ENCODE data around the gene CERKL.

GRCh38 chr2:181658444-181658843 lies 1.5 kb upstream of the CERKL start:
- TF ChIP-seq, protein P1, sequence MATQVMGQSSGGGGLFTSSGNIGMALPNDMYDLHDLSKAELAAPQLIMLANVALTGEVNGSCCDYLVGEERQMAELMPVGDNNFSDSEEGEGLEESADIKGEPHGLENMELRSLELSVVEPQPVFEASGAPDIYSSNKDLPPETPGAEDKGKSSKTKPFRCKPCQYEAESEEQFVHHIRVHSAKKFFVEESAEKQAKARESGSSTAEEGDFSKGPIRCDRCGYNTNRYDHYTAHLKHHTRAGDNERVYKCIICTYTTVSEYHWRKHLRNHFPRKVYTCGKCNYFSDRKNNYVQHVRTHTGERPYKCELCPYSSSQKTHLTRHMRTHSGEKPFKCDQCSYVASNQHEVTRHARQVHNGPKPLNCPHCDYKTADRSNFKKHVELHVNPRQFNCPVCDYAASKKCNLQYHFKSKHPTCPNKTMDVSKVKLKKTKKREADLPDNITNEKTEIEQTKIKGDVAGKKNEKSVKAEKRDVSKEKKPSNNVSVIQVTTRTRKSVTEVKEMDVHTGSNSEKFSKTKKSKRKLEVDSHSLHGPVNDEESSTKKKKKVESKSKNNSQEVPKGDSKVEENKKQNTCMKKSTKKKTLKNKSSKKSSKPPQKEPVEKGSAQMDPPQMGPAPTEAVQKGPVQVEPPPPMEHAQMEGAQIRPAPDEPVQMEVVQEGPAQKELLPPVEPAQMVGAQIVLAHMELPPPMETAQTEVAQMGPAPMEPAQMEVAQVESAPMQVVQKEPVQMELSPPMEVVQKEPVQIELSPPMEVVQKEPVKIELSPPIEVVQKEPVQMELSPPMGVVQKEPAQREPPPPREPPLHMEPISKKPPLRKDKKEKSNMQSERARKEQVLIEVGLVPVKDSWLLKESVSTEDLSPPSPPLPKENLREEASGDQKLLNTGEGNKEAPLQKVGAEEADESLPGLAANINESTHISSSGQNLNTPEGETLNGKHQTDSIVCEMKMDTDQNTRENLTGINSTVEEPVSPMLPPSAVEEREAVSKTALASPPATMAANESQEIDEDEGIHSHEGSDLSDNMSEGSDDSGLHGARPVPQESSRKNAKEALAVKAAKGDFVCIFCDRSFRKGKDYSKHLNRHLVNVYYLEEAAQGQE (IDR thresholded peaks at IDR 0.05; ENCODE audit: low read depth) = no peak
- TF ChIP-seq, protein P2, sequence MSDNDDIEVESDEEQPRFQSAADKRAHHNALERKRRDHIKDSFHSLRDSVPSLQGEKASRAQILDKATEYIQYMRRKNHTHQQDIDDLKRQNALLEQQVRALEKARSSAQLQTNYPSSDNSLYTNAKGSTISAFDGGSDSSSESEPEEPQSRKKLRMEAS (IDR thresholded peaks at IDR 0.05) = no peak
- TF ChIP-seq TAF1 (IDR thresholded peaks at IDR 0.05; ENCODE audit: low read depth) (no peak), EP300 (IDR thresholded peaks at IDR 0.05; ENCODE audit: borderline replicate concordance) (no peak), TCF12 (IDR thresholded peaks at IDR 0.05; ENCODE audit: low read depth) (no peak), EGR1 (IDR thresholded peaks at IDR 0.05) (no peak), CREB1 (IDR thresholded peaks at IDR 0.05; ENCODE audit: low read depth) (no peak)
